Neural cell (in vitro differentiated cells): ENCODE data around the gene NLRP6. TPM values are rescaled to one million over a fixed set of nuclear protein-coding genes. Genes with fewer than 3 reads are reported as not detected.

Experiments used
- H2AFZ ChIP-seq: fragments of 200-600, 300-800 bp; sonication (generic), shearing (Covaris generic); 2 replicates; pipeline ENCODE4 v1.6.0; 2014; ENCODE audit warnings: low read depth, mild to moderate bottlenecking, antibody characterized with exemption, low read length, moderate library complexity
- H3F3A ChIP-seq: fragments of 200-600 bp; shearing (Covaris generic); 2 replicates; pipeline ENCODE4 v1.6.1; 2016; ENCODE audit warnings: mild to moderate bottlenecking, moderate library complexity, mixed read lengths, antibody characterized with exemption, low read length; ENCODE audit not compliant: insufficient read depth, poor library complexity, severe bottlenecking
- H3K27ac ChIP-seq: fragments of 200-600, 300-800 bp; sonication (generic), shearing (Covaris generic); 2 replicates; pipeline ENCODE4 v1.5.1; 2014; ENCODE audit warnings: mild to moderate bottlenecking, low read length, moderate library complexity
- H3K27me3 ChIP-seq: fragments of 300-800, 200-600 bp; sonication (generic), shearing (Covaris generic); 2 replicates; pipeline ENCODE4 v1.6.0; 2014; ENCODE audit warnings: mild to moderate bottlenecking, low read depth, low read length, moderate library complexity; ENCODE audit not compliant: insufficient read depth
- H3K36me3 ChIP-seq: fragments of 300-800, 200-600 bp; sonication (generic), shearing (Covaris generic); 2 replicates; pipeline ENCODE4 v1.5.1; 2014; ENCODE audit warnings: mild to moderate bottlenecking, antibody characterized with exemption, low read length, moderate library complexity; ENCODE audit not compliant: insufficient read depth
- H3K4me2 ChIP-seq: fragments of 300-800, 200-600 bp; sonication (generic), shearing (Covaris generic); 2 replicates; pipeline ENCODE4 v1.6.0; 2014; ENCODE audit warnings: mild to moderate bottlenecking, low read length
- H3K4me3 ChIP-seq: fragments of 300-800, 200-600 bp; sonication (generic), shearing (Covaris generic); 2 replicates; pipeline ENCODE4 v1.5.1; 2014; ENCODE audit warnings: mild to moderate bottlenecking, low read length, moderate library complexity
- H3K79me2 ChIP-seq: fragments of 200-600 bp; shearing (Covaris generic); replicated peaks from 2 replicates; pipeline ENCODE4 v1.6.0; 2014; ENCODE audit warnings: mild to moderate bottlenecking, low read length, moderate library complexity; ENCODE audit not compliant: insufficient read depth
- H3K9ac ChIP-seq: fragments of 300-800, 200-600 bp; sonication (generic), shearing (Covaris generic); 2 replicates; pipeline ENCODE4 v1.6.1; 2016; ENCODE audit warnings: mild to moderate bottlenecking, low read length, mixed read lengths
- H3K9me2 ChIP-seq: fragments of 200-600 bp; shearing (Covaris generic); 2 replicates; pipeline ENCODE4 v1.6.1; 2016; ENCODE audit warnings: mild to moderate bottlenecking, low read length, mixed read lengths; ENCODE audit not compliant: insufficient read depth
- H3K9me3 ChIP-seq: fragments of 200-600, 300-800 bp; sonication (generic), shearing (Covaris generic); 2 replicates; pipeline ENCODE4 v1.6.1; 2016; ENCODE audit warnings: mild to moderate bottlenecking, mixed run types, low read length, moderate library complexity, mixed read lengths
- H4K20me1 ChIP-seq: fragments of 200-600 bp; shearing (Covaris generic); 2 replicates; pipeline ENCODE4 v1.6.1; 2016; ENCODE audit warnings: mild to moderate bottlenecking, mixed run types; ENCODE audit not compliant: insufficient read depth
- EP300 ChIP-seq: fragments of 450-650 bp; conservative IDR thresholded peaks from 2 replicates; pipeline ENCODE4 v1.6.1; 2014; ENCODE audit warnings: antibody characterized with exemption, mild to moderate bottlenecking, moderate library complexity; ENCODE audit not compliant: poor library complexity, severe bottlenecking
- EZH2 ChIP-seq: fragments of 200-600, 300-800 bp; shearing (Covaris generic), sonication (generic); IDR thresholded peaks from 2 replicates; pipeline ENCODE4 v1.6.1; 2014; ENCODE audit warnings: antibody characterized with exemption, low read length, borderline replicate concordance, mild to moderate bottlenecking; ENCODE audit not compliant: insufficient read depth, poor library complexity, severe bottlenecking
- MXI1 ChIP-seq: fragments of 450-650 bp; conservative IDR thresholded peaks from 2 replicates; pipeline ENCODE4 v1.6.1; 2014; ENCODE audit warnings: antibody characterized with exemption, mild to moderate bottlenecking; ENCODE audit not compliant: poor library complexity, severe bottlenecking
- POLR2AphosphoS5 ChIP-seq: IDR thresholded peaks from 2 replicates; pipeline ENCODE4 v1.6.1; 2012
- RAD21 ChIP-seq: fragments of 450-650 bp; conservative IDR thresholded peaks from 2 replicates; pipeline ENCODE4 v1.6.1; 2014; ENCODE audit warnings: antibody characterized with exemption, mild to moderate bottlenecking, moderate library complexity
- SMC3 ChIP-seq: fragments of 450-650 bp; conservative IDR thresholded peaks from 2 replicates; pipeline ENCODE4 v1.6.1; 2014; ENCODE audit warnings: antibody characterized with exemption, mild to moderate bottlenecking, moderate library complexity; ENCODE audit not compliant: poor library complexity
- TAF1 ChIP-seq: IDR thresholded peaks from 2 replicates; pipeline ENCODE4 v1.6.1; 2012; ENCODE audit warnings: low read depth
- polyA plus RNA-seq: library from polyadenylated mRNA; depleted of rRNA; stranded (reverse); fragments of >200 nt; gene quantifications from 2 replicates; pipeline ENCODE4 v1.2.3, GENCODE V29; 2014
- TF ChIP-seq, protein P1 (sequence below): fragments of 450-650 bp; IDR thresholded peaks from 2 replicates; pipeline ENCODE4 v1.5.1; 2014; ENCODE audit warnings: antibody characterized with exemption, mild to moderate bottlenecking, moderate library complexity; ENCODE audit not compliant: poor library complexity, severe bottlenecking
- TF ChIP-seq, protein P2 (sequence below): IDR thresholded peaks from 2 replicates; pipeline ENCODE4 v1.6.1; 2012; ENCODE audit warnings: borderline replicate concordance

The NLRP6 gene
- polyA plus RNA-seq, 1 donor from 2014 or later = not detected

DNA sequence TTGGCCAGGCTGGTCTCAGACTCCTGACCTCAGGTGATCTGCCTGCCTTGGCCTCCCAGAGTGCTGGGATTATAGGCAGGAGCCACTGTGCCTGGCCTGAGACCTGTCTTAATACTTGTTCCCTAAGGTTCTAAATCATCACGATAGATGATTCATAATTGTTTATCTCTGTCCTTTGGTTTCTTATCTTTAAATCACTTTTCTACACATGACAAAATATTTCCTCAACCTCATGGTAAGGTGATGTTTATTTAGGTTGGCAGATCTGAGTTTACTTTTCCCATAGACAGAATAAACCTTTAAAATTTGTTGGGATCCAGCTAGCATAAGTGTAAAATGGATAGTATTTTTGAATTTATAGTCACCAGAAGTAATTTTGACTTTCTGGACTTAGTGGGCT is 37.9 kb upstream of the NLRP6 start:
- H3K4me2 ChIP-seq = no peak overlapping the region
- H3K4me3 ChIP-seq = no peak overlapping the region
- TF ChIP-seq, protein P1, sequence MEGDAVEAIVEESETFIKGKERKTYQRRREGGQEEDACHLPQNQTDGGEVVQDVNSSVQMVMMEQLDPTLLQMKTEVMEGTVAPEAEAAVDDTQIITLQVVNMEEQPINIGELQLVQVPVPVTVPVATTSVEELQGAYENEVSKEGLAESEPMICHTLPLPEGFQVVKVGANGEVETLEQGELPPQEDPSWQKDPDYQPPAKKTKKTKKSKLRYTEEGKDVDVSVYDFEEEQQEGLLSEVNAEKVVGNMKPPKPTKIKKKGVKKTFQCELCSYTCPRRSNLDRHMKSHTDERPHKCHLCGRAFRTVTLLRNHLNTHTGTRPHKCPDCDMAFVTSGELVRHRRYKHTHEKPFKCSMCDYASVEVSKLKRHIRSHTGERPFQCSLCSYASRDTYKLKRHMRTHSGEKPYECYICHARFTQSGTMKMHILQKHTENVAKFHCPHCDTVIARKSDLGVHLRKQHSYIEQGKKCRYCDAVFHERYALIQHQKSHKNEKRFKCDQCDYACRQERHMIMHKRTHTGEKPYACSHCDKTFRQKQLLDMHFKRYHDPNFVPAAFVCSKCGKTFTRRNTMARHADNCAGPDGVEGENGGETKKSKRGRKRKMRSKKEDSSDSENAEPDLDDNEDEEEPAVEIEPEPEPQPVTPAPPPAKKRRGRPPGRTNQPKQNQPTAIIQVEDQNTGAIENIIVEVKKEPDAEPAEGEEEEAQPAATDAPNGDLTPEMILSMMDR = no peak
- TF ChIP-seq, protein P2, sequence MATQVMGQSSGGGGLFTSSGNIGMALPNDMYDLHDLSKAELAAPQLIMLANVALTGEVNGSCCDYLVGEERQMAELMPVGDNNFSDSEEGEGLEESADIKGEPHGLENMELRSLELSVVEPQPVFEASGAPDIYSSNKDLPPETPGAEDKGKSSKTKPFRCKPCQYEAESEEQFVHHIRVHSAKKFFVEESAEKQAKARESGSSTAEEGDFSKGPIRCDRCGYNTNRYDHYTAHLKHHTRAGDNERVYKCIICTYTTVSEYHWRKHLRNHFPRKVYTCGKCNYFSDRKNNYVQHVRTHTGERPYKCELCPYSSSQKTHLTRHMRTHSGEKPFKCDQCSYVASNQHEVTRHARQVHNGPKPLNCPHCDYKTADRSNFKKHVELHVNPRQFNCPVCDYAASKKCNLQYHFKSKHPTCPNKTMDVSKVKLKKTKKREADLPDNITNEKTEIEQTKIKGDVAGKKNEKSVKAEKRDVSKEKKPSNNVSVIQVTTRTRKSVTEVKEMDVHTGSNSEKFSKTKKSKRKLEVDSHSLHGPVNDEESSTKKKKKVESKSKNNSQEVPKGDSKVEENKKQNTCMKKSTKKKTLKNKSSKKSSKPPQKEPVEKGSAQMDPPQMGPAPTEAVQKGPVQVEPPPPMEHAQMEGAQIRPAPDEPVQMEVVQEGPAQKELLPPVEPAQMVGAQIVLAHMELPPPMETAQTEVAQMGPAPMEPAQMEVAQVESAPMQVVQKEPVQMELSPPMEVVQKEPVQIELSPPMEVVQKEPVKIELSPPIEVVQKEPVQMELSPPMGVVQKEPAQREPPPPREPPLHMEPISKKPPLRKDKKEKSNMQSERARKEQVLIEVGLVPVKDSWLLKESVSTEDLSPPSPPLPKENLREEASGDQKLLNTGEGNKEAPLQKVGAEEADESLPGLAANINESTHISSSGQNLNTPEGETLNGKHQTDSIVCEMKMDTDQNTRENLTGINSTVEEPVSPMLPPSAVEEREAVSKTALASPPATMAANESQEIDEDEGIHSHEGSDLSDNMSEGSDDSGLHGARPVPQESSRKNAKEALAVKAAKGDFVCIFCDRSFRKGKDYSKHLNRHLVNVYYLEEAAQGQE = no peak
- TF ChIP-seq RAD21 (no peak), EP300 (no peak), EZH2 (no peak), SMC3 (no peak), TAF1 (no peak), MXI1 (no peak), POLR2AphosphoS5 (no peak)
- no peaks in the 10 kb centered on the region for H3K27me3 ChIP-seq
- H4K20me1 ChIP-seq = no peaks in the 10 kb centered on the region
- H3K9ac ChIP-seq = no peak overlapping the region
- H3K9me3 ChIP-seq = no peaks in the 10 kb centered on the region
- H3K36me3 ChIP-seq = peaks cover 5% of the 10 kb centered on the region
- no peaks in the 10 kb centered on the region for H3F3A ChIP-seq
- no peaks in the 10 kb centered on the region for H3K9me2 ChIP-seq
- no peak overlapping the region for H2AFZ ChIP-seq
- peaks cover 30% of the 10 kb centered on the region for H3K79me2 ChIP-seq
- H3K27ac ChIP-seq = no peak overlapping the region

DNA sequence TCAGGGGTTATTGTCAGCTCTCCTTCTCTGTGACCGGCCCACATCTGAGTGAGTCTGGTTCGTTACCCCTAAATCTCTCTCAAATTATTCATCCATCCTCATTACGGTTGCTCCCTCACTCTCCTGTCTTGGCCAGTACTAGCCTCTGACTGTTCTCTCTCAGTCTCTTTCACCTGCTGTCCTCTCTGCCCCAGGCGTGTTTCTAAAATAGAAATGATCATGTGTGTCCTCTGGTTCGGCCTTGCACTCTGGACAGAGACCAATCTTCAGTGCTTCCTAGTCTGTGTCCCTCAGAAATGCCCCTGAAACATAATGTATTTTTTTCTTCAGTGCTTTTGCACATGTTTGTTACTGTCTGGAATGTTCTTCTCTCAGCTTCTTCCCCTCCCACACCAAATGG is 36.6 kb upstream of the NLRP6 start:
- Histone ChIP-seq H3K27ac (no peak overlapping the region), H3K36me3 (peaks cover 5% of the 10 kb centered on the region), H3K9me2 (no peaks in the 10 kb centered on the region), H3K9me3 (no peaks in the 10 kb centered on the region), H2AFZ (no peak overlapping the region), H3K79me2 (peaks cover 30% of the 10 kb centered on the region), H3F3A (no peaks in the 10 kb centered on the region), H3K4me2 (no peak overlapping the region), H3K4me3 (no peak overlapping the region), H4K20me1 (no peaks in the 10 kb centered on the region), H3K9ac (no peak overlapping the region), H3K27me3 (no peaks in the 10 kb centered on the region)
- TF ChIP-seq, protein P1 = no peak
- no peak for TF ChIP-seq RAD21
- no peak for TF ChIP-seq POLR2AphosphoS5
